Adipocyte (in vitro differentiated cells): ENCODE measurements around the gene TTC39B.

Source experiments
- DNase-seq: peaks from one replicate; pipeline ENCODE4 v3.0.0-alpha.2; 2015; ENCODE audit warnings: low read depth
- H3K27me3 ChIP-seq: replicated peaks from 2 replicates; pipeline ENCODE4 v1.7.0; 2013; ENCODE audit warnings: mild to moderate bottlenecking, low read length, moderate library complexity; ENCODE audit not compliant: control insufficient read depth, insufficient read depth
- H3K36me3 ChIP-seq: 2 replicates; pipeline ENCODE4 v1.7.0; 2013; ENCODE audit warnings: low read length, mild to moderate bottlenecking, moderate library complexity; ENCODE audit not compliant: control insufficient read depth, insufficient read depth, severe bottlenecking
- H3K4me1 ChIP-seq: 2 replicates; pipeline ENCODE4 v1.7.0; 2013; ENCODE audit warnings: mild to moderate bottlenecking, low read length, moderate library complexity; ENCODE audit not compliant: control insufficient read depth, insufficient read depth
- H3K4me3 ChIP-seq: 2 replicates; pipeline ENCODE4 v1.7.0; 2013; ENCODE audit warnings: mild to moderate bottlenecking, low read length, moderate library complexity
- H3K9ac ChIP-seq: 2 replicates; pipeline ENCODE4 v1.7.0; 2013; ENCODE audit warnings: mild to moderate bottlenecking, low read length, moderate library complexity
- H3K9me3 ChIP-seq: 2 replicates; pipeline ENCODE4 v1.7.0; 2013; ENCODE audit warnings: mild to moderate bottlenecking, low read length, moderate library complexity; ENCODE audit not compliant: control insufficient read depth

The TTC39B gene

DNA sequence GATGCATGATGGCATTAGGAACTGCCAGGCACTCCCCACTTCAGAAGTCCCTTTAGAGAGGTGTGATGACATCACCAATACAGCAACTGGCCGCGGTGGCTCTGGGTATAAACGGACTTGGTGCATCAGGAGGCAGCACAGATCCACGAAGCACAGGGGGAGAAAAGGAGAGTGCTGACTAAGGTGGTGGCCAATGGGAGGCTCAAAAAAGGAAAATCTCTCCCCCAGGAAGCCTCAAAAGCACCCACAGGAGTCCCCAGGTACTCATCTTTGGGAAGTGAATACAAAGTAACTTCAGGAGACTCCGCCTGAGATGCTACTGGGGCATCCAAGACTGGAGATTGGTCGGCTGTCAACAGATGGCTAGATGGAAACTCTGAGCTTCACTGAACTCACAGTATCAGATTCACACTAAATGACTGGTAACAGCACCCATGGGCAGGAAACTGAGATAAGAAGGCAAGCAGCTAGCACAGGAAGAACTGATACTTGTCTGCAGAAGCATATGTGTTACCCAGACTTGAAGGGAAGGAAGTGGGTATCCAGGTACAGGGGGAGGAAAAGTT lies 7.6 kb downstream of the TTC39B start:
- Histone ChIP-seq H3K36me3 (no peaks in the 10 kb centered on the region), H3K9ac (no peak overlapping the region), H3K4me1 (peaks cover 31% of the 10 kb centered on the region), H3K4me3 (no peak overlapping the region), H3K9me3 (no peaks in the 10 kb centered on the region), H3K27me3 (no peaks in the 10 kb centered on the region)
- DNase-seq, result no peak

DNA sequence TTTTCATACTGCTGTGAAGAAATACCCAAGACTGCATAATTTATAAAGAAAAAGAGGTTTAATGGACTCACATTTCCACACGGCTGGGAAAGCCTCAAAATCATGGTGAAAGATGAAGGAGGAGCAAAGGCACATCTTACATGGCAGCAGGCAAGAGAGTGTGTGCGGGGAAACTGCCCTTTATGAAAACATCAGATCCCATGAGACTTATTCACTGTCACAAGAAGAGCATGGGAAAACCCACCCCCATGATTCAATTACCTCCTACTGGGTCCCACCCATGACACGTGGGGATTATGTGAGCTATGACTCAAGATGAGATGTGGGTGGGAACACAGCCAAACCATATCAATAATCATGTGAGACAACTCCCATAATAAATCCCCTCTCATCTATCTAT lies 8.7 kb downstream of the TTC39B start:
- no peak overlapping the region for H3K9ac ChIP-seq
- peaks cover 41% of the 10 kb centered on the region for H3K4me1 ChIP-seq
- H3K27me3 ChIP-seq, result no peaks in the 10 kb centered on the region
- H3K9me3 ChIP-seq, result no peaks in the 10 kb centered on the region
- H3K36me3 ChIP-seq, result no peaks in the 10 kb centered on the region
- DNase-seq, result no peak
- no peak overlapping the region for H3K4me3 ChIP-seq

DNA sequence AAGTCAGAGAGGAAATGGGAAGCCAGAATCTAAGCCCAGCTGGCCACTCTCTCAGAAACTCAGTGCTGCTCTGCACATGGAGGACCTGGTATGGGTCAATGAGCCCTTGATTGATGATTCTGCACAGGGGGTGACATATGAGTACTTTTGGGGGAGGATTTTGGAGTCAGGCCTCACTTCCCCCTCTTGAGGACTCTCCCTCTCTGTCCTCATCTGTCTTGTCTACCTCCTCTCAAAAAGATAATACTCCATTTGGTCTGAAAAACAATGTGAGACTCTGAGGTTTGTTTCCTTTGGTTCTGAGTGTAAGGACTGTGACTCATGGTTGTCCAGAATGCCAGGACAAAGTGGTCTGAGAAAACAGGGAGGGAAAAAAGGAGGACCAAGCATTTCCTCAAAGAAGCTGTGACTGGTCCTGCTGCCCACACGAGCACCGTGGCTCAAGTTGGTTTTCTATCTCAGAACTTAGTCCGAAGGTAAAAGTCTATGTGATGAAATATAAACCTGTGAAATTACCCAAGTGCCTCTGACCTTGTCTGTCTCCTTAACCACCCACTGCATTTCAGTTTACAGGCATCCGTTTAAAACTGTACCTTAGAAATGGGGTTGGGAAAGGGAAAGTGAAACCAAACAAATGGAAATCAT lies 11.1 kb downstream of the TTC39B start:
- Histone ChIP-seq H3K4me3 (peak overlapping the region; percentile 85), H3K36me3 (no peaks in the 10 kb centered on the region), H3K27me3 (no peaks in the 10 kb centered on the region), H3K9ac (peak overlapping the region; percentile 90), H3K9me3 (no peaks in the 10 kb centered on the region), H3K4me1 (peaks cover 45% of the 10 kb centered on the region)
- DNase-seq, result peak; percentile 73

DNA sequence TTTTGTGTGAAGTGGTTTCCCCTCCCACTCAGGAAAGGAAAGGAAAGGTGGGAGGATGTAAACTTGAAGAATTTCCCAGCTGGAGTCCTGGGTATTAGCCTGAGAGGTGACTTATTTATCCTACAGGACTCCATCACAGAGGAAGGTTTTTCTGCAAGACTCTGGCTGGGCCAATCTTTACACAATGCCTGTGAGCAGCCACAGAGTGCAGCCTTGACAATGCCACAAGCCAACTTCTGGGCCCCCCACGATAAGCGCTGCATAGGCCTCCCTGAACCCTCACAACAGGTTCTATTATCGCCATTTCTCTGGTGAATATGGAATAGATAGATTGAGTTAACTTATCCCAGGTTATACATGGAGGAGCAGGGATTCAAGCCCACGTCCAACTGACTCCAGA lies 12.4 kb downstream of the TTC39B start:
- peak overlapping the region; percentile 57 for H3K9ac ChIP-seq
- no peaks in the 10 kb centered on the region for H3K36me3 ChIP-seq
- no peaks in the 10 kb centered on the region for H3K9me3 ChIP-seq
- DNase-seq, result no peak
- peaks cover 37% of the 10 kb centered on the region for H3K4me1 ChIP-seq
- H3K27me3 ChIP-seq, result no peaks in the 10 kb centered on the region
- no peak overlapping the region for H3K4me3 ChIP-seq

DNA sequence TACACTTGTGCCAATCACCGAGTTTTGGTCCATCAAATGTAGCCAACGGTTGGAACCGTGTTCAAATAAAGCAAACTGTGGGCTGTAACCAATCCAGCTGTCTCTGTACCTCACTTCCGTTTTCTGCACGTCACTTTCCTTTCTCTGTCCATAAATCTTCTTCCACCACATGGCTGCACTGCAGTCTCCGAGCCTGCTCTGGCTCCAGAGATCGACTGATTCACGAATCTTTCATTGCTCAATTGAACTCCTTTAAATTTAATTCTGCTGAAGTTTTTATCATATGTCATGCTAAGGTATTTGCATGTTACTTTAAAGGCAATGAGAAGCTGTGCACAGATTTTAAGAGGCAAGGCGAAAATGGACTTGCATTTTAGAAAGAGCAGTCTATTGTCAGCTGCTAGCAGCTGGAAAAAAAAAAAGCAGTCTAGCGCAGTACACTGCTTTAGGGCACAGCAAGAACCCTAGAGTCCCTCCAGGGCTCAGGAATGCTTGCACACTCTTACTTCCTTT lies 13.2 kb downstream of the TTC39B start:
- H3K9ac ChIP-seq, result peak overlapping the region; percentile 57
- H3K27me3 ChIP-seq, result no peaks in the 10 kb centered on the region
- H3K4me3 ChIP-seq, result peak overlapping the region; percentile 64
- no peaks in the 10 kb centered on the region for H3K36me3 ChIP-seq
- H3K4me1 ChIP-seq, result peaks cover 37% of the 10 kb centered on the region
- DNase-seq, result no peak
- no peaks in the 10 kb centered on the region for H3K9me3 ChIP-seq

DNA sequence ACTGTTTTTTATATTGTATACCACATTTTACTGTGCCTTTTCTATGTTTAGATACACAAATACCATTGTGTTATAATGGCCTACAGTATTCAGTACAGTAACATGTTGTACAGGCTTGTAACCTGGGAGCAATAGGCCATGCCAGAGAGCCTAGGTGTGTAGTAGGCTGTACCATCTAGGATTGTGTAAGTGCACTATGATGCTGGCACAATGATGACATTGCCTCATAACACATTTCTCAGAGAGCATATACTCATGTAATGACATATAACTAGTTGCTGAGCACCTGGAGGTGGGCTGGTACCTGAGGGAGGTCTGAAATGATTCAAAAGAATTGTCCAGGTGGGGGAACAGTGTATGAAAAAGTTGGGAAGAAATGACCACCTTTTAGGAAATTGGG lies 13.9 kb downstream of the TTC39B start:
- no peak for DNase-seq
- peak overlapping the region; percentile 64 for H3K4me3 ChIP-seq
- no peaks in the 10 kb centered on the region for H3K27me3 ChIP-seq
- H3K9me3 ChIP-seq, result no peaks in the 10 kb centered on the region
- no peak overlapping the region for H3K9ac ChIP-seq
- H3K4me1 ChIP-seq, result peaks cover 37% of the 10 kb centered on the region
- no peaks in the 10 kb centered on the region for H3K36me3 ChIP-seq

DNA sequence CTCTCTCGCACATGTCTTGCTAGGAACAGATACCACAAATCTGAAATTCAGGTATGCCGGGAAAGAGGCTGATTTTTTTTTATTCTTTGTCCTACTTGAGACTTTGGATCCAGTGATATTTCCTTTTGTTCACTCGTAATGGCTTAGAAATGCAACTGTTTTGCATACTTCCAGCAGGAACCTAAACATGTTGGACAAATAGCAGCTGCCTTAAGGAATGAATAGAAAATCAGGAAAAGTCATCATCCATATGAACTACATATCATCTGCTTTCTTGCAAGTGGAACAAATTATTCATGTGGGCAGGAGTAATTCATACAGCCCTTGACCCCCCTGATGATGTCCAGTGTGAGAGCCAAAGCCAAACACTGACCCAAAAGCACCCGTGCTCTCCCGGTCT lies 17.4 kb downstream of the TTC39B start:
- no peaks in the 10 kb centered on the region for H3K9me3 ChIP-seq
- no peak overlapping the region for H3K9ac ChIP-seq
- peaks cover 16% of the 10 kb centered on the region for H3K4me1 ChIP-seq
- H3K4me3 ChIP-seq, result no peak overlapping the region
- H3K27me3 ChIP-seq, result no peaks in the 10 kb centered on the region
- no peak for DNase-seq
- no peaks in the 10 kb centered on the region for H3K36me3 ChIP-seq

DNA sequence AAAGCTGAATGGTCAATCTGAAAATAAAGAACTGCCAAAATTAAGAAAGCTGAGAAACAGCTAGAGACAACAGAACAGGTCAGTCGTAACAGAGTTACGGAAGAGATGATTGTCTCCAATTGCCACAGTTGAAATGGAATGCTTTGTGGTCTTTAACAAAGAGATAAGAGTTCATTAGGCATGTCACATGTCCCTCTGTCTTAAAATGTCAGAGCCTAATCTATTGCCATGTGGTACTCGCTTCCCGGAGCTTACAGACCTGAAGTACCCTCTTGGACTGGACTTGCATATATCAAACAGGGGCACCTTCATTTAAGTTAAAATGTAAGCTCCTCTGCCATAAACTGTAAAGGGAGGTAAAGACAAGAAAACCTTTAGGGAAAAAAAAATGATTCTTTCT lies 19.7 kb downstream of the TTC39B start:
- DNase-seq, result no peak
- Histone ChIP-seq H3K4me3 (no peak overlapping the region), H3K9me3 (no peaks in the 10 kb centered on the region), H3K36me3 (no peaks in the 10 kb centered on the region), H3K9ac (no peak overlapping the region), H3K27me3 (no peaks in the 10 kb centered on the region), H3K4me1 (no peaks in the 10 kb centered on the region)

DNA sequence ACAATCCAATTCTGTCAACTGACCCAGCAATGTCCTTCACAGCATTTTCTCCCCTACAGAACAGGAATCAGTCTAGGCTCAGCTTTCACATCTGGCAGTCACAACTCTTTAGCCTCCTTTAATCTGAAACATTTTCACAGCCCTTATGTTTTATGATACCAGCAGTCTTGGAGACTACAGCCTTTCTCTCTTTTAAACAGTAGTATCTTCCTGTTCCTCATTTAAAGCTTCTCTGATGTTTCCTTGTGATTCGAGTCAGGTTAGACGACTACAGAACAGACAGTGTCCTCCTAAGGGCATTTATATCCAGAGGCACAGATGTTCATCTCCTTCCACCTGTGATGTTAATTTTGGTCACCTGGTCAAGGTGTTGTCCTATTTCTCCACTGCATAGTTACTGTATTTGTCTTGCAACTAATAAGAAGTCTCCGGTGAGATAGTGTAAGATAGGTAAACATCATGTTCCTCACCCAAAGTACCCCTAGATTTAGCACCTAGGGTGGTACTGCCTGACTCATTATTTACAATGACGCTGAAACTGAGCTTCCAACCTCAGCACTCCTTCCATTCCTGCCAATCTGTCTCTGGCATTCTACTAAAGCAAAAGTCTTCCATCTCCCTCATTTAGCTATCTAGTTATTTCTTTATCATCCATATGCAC lies 20.7 kb downstream of the TTC39B start:
- no peak overlapping the region for H3K9ac ChIP-seq
- DNase-seq, result no peak
- H3K27me3 ChIP-seq, result no peaks in the 10 kb centered on the region
- no peaks in the 10 kb centered on the region for H3K36me3 ChIP-seq
- H3K4me3 ChIP-seq, result no peak overlapping the region
- H3K9me3 ChIP-seq, result no peaks in the 10 kb centered on the region
- H3K4me1 ChIP-seq, result no peaks in the 10 kb centered on the region

DNA sequence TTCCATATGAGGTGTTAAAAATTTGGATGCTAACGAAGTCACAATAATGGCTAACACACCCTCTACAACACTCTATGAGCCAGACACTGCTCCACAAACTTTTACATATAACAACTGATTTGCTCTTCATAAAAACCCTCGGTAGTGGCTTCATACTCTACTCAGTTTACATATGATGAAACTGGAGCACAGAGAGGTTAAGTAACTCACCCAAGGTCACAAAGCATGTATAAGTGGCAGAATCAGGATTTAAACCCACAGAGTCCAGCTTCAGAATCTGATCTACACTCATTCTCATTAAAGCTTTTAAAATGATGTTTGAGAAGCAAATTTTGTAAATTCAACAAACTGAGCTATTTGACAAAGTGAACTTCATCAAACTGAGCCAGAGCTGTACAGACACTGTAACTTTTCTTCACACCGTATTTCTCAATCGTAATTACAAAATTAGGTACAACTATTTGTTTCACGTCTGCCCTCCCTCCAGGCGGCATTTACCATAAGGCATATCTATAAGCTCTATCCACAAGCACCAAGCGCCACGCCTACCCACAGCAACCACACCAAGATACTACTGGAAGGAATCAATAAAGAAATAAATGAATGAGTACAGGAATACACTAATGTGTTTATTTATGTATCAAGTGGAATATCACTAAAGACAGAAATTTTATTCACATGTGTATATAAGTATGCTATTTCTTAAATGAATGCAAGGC lies 24.3 kb downstream of the TTC39B start:
- H3K9ac ChIP-seq, result no peak overlapping the region
- H3K4me3 ChIP-seq, result no peak overlapping the region
- H3K36me3 ChIP-seq, result no peaks in the 10 kb centered on the region
- no peak for DNase-seq
- no peaks in the 10 kb centered on the region for H3K9me3 ChIP-seq
- no peaks in the 10 kb centered on the region for H3K27me3 ChIP-seq
- peaks cover 3% of the 10 kb centered on the region for H3K4me1 ChIP-seq

DNA sequence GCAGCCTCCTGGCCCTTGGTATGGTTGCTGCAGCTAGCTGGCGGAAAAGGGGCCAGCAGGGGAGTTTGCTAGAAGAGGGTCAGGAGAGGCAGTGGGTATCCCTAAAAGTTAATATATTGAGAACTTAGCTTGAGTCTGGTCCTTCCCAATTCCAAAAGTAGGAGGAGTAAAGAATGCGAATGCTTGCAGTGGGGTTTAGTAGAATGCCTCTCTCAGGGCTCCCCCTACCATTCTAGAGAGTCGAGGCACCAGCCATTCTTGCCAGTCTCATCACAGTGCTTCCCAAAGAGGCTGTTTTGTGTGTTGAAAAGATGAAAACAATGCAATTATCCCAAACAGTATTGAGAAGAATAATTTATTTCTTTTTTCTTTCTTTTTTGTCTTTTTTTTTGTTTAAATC lies 26.4 kb downstream of the TTC39B start:
- Histone ChIP-seq H3K4me1 (peaks cover 8% of the 10 kb centered on the region), H3K9ac (no peak overlapping the region), H3K36me3 (no peaks in the 10 kb centered on the region), H3K27me3 (no peaks in the 10 kb centered on the region), H3K9me3 (no peaks in the 10 kb centered on the region), H3K4me3 (no peak overlapping the region)
- DNase-seq, result no peak
